Testis (tissue), 3 donors: ENCODE measurements around the gene ADGRD1. TPM values are rescaled to one million over a fixed set of nuclear protein-coding genes. Genes with fewer than 3 reads are reported as not detected.

Experiments
- DNase-seq: peaks from one replicate; pipeline ENCODE4 v3.0.0-alpha.2; 2019
- H3K27ac ChIP-seq, 2 donors: fragments of 200-600 bp; sonication (generic); one replicate each; pipeline ENCODE4 v1.5.1; 2019
- H3K27me3 ChIP-seq: fragments of 200-600 bp; sonication (generic); one replicate; pipeline ENCODE4 v1.5.1; 2019
- H3K36me3 ChIP-seq: fragments of 200-600 bp; sonication (generic); one replicate; pipeline ENCODE4 v1.5.1; 2017; ENCODE audit warnings: low read depth; ENCODE audit errors: missing control alignments
- H3K4me1 ChIP-seq: fragments of 200-600 bp; sonication (generic); one replicate; pipeline ENCODE4 v1.5.1; 2019
- H3K4me3 ChIP-seq, 2 donors: fragments of 200-600 bp; sonication (generic); one replicate each; pipeline ENCODE4 v1.5.1; 2017 to 2019
- H3K9me3 ChIP-seq: fragments of 200-600 bp; sonication (generic); one replicate; pipeline ENCODE4 v1.5.1; 2017
- POLR2A ChIP-seq: fragments of 450-650 bp; IDR thresholded peaks from one replicate; pipeline ENCODE4 v1.6.1; 2017; ENCODE audit warnings: antibody characterized with exemption, mild to moderate bottlenecking, moderate library complexity
- WGBS, 2 donors: methylation state at CpG; one replicate each; pipeline ENCODE4 v1.1.5; 2018; 5-methylcytosine and 5-hydroxymethylcytosine counted together
- intact Hi-C: fragments of 100-400 bp; cut with DNase I; formaldehyde crosslinking; loops from one replicate; pipeline ENCODE4 v1.15.1; 2023; ENCODE audit warnings: low total_unique reads
- polyA plus RNA-seq: library from polyadenylated mRNA; stranded (reverse); fragments of 350-450 nt; fragmentation: Illumina TruSeq; extraction: RNeasy Lipid Tissue Mini Kit (QIAGEN cat#74804); gene quantifications from one replicate; pipeline ENCODE4 v1.2.3, GENCODE V29; 2014; ENCODE audit warnings: low read depth, low replicate concordance; ENCODE audit not compliant: insufficient read depth
- total RNA-seq, 2 donors: library from RNA; depleted of rRNA; stranded (reverse); fragments of >200 nt; gene quantifications; one replicate each; pipeline ENCODE4 v1.2.3, GENCODE V29; 2016
- TF ChIP-seq, protein P1 (sequence below), 3 experiments: fragments of 450-650 bp in 2 of 3; fragments of 200-600 bp in 1 of 3; sonication (generic) in 1 of 3; IDR thresholded peaks; one replicate each; pipeline ENCODE4 v1.5.1; 2016 to 2019; ENCODE audit warnings: antibody characterized with exemption in 3 of 3, mild to moderate bottlenecking in 2 of 3, moderate library complexity in 1 of 3

ADGRD1 gene
- total and polyA plus RNA-seq, 3 donors from 2014 or later = 27.2 to 43.2 (median 42.8) TPM

DNA sequence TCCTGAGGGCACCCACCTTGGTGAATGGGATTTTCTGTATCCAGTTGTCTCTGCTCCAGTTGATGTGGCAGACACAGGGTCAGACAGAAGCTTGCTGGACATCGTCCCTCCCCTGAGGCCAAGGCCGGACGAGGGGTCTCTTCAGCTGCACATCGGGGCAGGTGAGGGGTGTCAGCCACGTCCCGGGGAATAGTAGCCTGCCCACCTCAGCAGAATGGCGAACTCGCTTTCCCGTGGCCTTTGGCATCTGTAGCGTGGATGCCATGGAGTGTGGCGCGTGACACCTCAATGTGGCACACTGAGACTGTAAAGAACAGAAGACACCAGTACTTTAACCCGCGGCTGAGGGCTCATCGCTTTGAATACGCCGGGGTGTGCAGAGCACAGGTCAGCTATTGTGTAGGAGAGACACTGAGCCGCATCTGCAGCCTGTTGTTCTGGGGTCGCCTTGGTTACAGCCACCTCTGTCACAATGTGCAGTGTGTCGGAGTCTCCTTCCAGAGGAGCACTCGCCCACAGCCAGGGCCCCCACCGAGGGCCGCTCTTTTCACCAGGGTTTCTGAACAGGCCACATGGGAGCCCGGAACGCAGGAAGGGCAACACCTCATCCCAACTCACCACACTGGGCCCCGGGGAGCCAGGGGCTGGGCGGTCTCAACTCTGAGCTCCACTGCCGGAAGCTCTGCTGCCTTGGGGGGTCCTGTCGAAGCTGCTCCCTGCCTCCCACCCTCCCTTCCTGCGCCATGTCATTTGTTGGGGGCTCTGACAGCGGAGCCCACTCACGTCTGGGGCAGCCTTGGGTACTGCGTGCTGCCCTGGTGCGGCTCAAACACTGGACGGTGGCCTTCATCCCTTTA is 77.0 kb downstream of the ADGRD1 start:
- no peak overlapping the region for H3K27ac ChIP-seq
- TF ChIP-seq, protein P1, sequence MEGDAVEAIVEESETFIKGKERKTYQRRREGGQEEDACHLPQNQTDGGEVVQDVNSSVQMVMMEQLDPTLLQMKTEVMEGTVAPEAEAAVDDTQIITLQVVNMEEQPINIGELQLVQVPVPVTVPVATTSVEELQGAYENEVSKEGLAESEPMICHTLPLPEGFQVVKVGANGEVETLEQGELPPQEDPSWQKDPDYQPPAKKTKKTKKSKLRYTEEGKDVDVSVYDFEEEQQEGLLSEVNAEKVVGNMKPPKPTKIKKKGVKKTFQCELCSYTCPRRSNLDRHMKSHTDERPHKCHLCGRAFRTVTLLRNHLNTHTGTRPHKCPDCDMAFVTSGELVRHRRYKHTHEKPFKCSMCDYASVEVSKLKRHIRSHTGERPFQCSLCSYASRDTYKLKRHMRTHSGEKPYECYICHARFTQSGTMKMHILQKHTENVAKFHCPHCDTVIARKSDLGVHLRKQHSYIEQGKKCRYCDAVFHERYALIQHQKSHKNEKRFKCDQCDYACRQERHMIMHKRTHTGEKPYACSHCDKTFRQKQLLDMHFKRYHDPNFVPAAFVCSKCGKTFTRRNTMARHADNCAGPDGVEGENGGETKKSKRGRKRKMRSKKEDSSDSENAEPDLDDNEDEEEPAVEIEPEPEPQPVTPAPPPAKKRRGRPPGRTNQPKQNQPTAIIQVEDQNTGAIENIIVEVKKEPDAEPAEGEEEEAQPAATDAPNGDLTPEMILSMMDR (IDR thresholded peaks at IDR 0.05) = no peak
- TF ChIP-seq POLR2A = no peak
- no peak for DNase-seq
- no peak overlapping the region for H3K4me3 ChIP-seq
- intact Hi-C loops = no loop called here
- no peaks in the 10 kb centered on the region for H3K4me1 ChIP-seq
- no peaks in the 10 kb centered on the region for H3K36me3 ChIP-seq
- no peaks in the 10 kb centered on the region for H3K27me3 ChIP-seq
- WGBS, 2 donors = 89 to 96% methylated on average over 16 to 35 of the region's 35 CpGs
- no peaks in the 10 kb centered on the region for H3K9me3 ChIP-seq

DNA sequence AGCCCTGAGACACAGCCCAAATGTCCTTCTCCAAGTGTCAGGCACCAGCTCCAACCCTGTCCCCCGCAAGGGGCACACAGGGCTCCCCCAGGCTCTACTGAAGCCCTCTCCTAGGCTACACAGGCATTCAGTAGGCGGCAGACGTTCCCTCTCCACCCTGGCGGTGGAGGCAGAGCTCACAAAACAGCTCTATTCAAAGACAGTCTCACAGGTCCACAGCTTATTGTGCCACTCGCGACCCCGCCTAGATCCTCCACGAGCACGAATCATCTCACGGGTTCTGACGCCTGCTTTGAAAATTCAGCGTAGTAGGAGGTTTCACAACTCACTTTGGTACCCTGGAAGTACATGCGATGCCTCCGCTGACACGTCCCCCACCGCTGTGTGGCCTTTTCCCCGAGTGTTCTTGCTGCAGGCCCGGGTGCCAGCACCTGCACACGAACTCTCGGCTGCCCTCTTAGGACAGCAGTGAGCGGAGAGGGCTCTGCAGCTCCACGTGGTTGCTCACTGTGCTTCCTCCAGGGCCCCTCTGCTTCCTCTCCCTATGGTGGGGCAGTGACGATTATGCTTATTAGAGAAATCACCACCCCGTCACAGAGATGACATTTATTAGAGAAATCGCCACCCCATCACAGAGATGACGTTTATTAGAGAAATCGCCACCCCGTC is 78.5 kb downstream of the ADGRD1 start:
- intact Hi-C loops = no loop called here
- TF ChIP-seq POLR2A = no peak
- TF ChIP-seq, protein P1 (IDR thresholded peaks at IDR 0.05) = no peak
- DNase-seq = no peak
- no peaks in the 10 kb centered on the region for H3K4me1 ChIP-seq
- no peaks in the 10 kb centered on the region for H3K36me3 ChIP-seq
- H3K4me3 ChIP-seq = no peak overlapping the region
- no peaks in the 10 kb centered on the region for H3K27me3 ChIP-seq
- H3K9me3 ChIP-seq = no peaks in the 10 kb centered on the region
- H3K27ac ChIP-seq = no peak overlapping the region
- WGBS, 2 donors = 84 to 88% methylated on average over 20 to 28 of the region's 28 CpGs

DNA sequence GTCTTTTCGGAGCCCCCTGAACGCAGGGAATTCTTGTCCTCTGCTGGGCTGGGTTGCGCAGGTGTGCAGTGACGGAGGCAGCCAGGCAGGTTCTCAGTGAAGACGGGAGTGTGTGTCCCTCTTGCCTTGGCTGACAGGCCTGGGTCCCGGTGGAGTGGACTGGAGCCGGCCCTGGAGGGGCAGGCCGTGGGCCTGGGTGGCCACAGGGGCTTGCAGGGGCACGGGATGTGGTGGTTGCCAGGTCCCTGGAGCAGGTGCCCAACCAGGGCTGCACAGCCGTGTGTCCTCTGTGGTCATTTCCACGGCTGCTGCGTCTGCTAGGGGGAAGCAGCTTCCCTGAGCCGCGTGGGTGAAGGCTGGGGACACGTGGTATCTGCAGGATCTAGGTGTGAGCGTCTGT is 79.8 kb downstream of the ADGRD1 start:
- Histone ChIP-seq H3K27ac (no peak overlapping the region), H3K4me1 (no peaks in the 10 kb centered on the region), H3K9me3 (no peaks in the 10 kb centered on the region), H3K4me3 (no peak overlapping the region), H3K27me3 (no peaks in the 10 kb centered on the region), H3K36me3 (no peaks in the 10 kb centered on the region)
- intact Hi-C loops = no loop called here
- WGBS, 2 donors = 93% methylated on average over 16 of the region's 16 CpGs; no CpG with 5 or more reads in 1 of the 2 donors
- DNase-seq = no peak
- TF ChIP-seq POLR2A = no peak
- TF ChIP-seq, protein P1 (IDR thresholded peaks at IDR 0.05) = no peak

DNA sequence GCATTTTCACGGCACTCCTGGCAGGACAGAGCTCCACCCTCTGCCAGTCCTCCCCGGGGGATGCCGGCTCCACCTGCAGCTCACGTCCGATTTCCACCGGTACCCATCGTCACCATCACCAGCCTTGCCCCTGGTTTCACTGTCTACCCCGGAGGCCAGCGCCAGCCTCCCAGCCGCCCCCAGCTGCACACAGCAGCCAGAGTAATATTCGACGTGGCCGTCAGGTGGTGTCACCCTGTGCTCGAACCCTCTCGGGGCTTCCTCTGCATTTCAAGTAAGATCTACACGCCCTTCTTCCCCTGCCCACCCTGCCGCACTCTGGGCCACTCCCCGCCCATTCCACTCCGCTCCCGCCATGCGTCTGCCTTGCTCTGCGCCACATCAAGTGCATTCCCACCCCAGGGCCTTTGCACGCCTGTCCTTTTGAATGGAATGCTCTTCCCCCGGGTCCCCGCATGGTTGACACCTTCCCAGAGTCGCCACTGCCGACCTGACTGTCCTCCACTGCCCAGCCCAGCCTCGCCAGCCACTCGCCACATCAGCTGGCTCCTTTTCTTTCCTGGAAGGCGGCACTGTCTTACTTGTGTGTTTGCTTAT is 80.3 kb downstream of the ADGRD1 start:
- no peak overlapping the region for H3K4me3 ChIP-seq
- TF ChIP-seq, protein P1 (IDR thresholded peaks at IDR 0.05) = no peak
- no peak for TF ChIP-seq POLR2A
- WGBS, 2 donors = 93 to 95% methylated on average over 23 to 30 of the region's 30 CpGs
- no peak for DNase-seq
- H3K9me3 ChIP-seq = no peaks in the 10 kb centered on the region
- no peaks in the 10 kb centered on the region for H3K4me1 ChIP-seq
- intact Hi-C loops = no loop called here
- no peaks in the 10 kb centered on the region for H3K36me3 ChIP-seq
- no peaks in the 10 kb centered on the region for H3K27me3 ChIP-seq
- H3K27ac ChIP-seq = no peak overlapping the region
